Measurements from ENCODE around the gene KRTAP5-5.

The KRTAP5-5 gene

GRCh38 chr11:1674173-1675131 is 44.9 kb downstream of the KRTAP5-5 start:
- in situ Hi-C loops (cut with HindIII; ENCODE audit: low sequenced_read_pairs): no loop called here
- no peak overlapping the region for H3K4me3 ChIP-seq (ENCODE audit: low read depth, low read length)
- DNase-seq (ENCODE audit: low read depth): no peak
- TF ChIP-seq CTCF (IDR thresholded peaks at IDR 0.05; ENCODE audit: low read depth, low read length, missing control alignments): no peak

- no peak for DNase-seq (ENCODE audit: low read depth)
- in situ Hi-C loops (cut with HindIII; ENCODE audit: low sequenced_read_pairs): no loop called here
- H3K4me3 ChIP-seq (ENCODE audit: low read depth, low read length): no peak overlapping the region
- TF ChIP-seq CTCF (IDR thresholded peaks at IDR 0.05; ENCODE audit: low read depth, low read length, missing control alignments): no peak
Observed at GRCh38 chr11:1675536-1676228, 46.1 kb downstream of the KRTAP5-5 start.

- no peak for DNase-seq (ENCODE audit: low read depth)
- TF ChIP-seq CTCF (IDR thresholded peaks at IDR 0.05; ENCODE audit: low read depth, low read length, missing control alignments): no peak
- in situ Hi-C loops (cut with HindIII; ENCODE audit: low sequenced_read_pairs): no loop called here
- H3K4me3 ChIP-seq (ENCODE audit: low read depth, low read length): no peak overlapping the region
Observed at GRCh38 chr11:1676229-1676740, 46.7 kb downstream of the KRTAP5-5 start.

GRCh38 chr11:1679881-1680280 is 50.3 kb downstream of the KRTAP5-5 start:
- TF ChIP-seq CTCF (IDR thresholded peaks at IDR 0.05; ENCODE audit: low read depth, low read length, missing control alignments): no peak

More at GRCh38 chr11:1679881-1680280, 50.3 kb downstream of the KRTAP5-5 start:
- no peak for DNase-seq (ENCODE audit: low read depth)
- no peak overlapping the region for H3K4me3 ChIP-seq (ENCODE audit: low read depth, low read length)
- in situ Hi-C loops (cut with HindIII; ENCODE audit: low sequenced_read_pairs): loop anchor here (10.0 kb wide), 1 partner anchor 215 kb away; the partner anchor contains the start of gene PRR33
